Ramos (cell line): ENCODE results near the gene OR10K1.

Experiments used
- in situ Hi-C: fragments of 300-500 bp; cut with MboI; formaldehyde crosslinking; loops from one replicate; pipeline ENCODE4 v1.14.3; 2022; ENCODE audit warnings: low sequenced_read_pairs; ENCODE audit not compliant: unreplicated experiment

Gene OR10K1

DNA sequence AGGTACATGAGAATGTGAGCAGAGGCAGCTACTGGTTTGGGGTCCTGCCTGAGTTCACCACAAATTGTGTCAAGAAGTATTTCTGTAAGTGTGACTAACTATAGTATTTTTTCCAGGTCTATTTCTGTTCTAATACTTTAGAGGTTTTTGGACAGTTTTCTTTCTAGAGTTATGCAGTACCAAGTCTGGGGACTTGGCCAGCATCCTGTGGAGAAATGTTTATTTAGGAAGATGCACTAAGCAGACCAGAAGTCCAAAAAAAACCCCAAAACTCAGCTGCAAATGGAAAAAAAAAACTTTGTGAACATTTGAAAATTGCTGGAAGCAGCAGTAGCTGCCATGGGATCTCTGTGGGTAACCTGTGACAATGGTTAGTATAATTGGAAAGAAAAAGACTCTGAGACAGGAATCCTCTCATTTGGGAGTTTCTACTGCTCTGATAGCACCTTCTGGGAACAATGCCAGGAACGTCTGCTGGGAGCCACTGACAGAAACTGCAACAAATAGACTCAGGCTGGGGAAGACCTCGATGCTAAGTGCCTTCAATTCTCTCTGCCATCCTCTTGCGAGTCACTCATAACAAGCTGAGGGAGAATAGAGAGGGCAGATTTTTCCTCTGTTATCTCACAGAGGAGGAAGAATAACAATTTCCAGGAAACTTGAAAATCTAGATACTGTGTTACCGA is 48.0 kb downstream of the OR10K1 start:
- in situ Hi-C loops, result loop anchor here (10.0 kb wide), 1 partner anchor 565 kb away; the partner anchor contains the start of gene AIM2

DNA sequence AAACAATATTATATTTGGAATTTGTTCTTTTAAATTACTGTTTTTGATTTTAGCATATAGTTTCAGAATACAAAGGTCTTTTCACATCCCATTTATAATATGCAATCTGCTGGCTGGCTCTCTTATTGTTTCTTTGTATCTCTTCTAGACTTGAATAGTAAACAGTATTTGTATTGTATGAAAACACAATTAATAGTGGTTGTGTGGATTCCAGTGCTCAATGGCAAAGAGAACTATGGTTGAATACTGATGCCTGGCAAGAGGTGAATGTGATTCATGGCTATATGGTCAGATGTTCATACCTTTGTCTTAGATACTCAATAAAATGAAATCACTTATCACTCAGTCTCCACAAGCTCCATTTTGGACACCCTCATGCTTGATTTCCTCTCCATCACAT is 55.3 kb downstream of the OR10K1 start:
- in situ Hi-C loops, result no loop called here
